Measurements from ENCODE around the gene USF2. TPM values are rescaled to one million over a fixed set of nuclear protein-coding genes. Genes with fewer than 3 reads are reported as not detected.
"Not testable (repeated sequence)": the region's sequence is repeated elsewhere in the genome, so short reads cannot be mapped to it uniquely, and the experiment has no call there.

Gene USF2, protein sequence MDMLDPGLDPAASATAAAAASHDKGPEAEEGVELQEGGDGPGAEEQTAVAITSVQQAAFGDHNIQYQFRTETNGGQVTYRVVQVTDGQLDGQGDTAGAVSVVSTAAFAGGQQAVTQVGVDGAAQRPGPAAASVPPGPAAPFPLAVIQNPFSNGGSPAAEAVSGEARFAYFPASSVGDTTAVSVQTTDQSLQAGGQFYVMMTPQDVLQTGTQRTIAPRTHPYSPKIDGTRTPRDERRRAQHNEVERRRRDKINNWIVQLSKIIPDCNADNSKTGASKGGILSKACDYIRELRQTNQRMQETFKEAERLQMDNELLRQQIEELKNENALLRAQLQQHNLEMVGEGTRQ
- 135 and 142 TPM in 2 replicates for total RNA-seq

DNA sequence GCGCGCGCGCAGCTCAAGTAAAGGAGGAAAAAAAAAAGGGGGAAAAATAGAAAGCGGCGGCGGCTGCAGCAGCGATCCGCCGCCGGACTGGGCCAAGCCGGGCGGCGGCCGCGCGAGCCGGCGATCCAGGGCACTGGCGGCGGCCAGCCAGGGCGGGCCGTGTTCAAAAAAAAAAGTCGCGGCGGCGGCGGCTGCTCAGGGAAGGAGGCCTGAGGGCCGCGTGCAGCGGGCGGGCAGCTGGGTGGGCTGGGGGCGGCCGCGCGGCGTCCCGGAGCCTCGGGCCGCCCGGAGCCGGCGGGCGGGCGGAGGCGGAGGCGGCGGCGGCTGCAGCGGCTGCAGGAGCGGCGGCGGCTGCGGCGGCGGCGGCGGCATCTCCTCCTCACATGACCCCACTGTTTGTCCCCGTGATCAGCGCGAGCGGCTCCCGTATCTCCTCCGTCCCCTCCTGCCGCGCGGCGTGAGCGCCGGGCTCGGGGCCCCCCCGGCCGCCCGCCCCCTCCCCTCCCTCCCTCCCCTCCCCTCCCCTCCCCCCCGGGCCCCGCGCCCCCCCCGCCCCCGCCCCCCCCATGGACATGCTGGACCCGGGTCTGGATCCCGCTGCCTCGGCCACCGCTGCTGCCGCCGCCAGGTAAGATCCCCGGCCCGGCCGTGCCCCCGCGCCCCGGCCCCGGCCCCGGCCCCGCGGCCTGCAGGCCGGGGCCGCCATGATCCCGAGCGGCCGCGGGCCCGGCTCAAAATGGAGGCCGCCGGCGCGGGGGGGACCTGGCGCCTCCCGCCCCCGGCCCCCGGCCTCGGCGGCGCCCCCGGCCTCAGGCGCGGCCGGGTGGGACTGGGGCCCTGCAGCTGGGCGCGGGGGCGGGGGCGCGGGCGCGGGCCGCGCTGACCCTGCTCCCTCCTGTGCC lies at the start of gene USF2:
Gene USF2, plus strand, starts transcription at position 427 of the 902 bp plus-strand sequence. Its CDS starts 140 bp downstream, at position 567.
- Mint-ChIP-seq H3K27me3 (ENCODE audit: low read depth) (no peaks in the 10 kb centered on the region), H3K4me1 (ENCODE audit: low read depth) (peaks cover 12% of the 10 kb centered on the region), H3K4me3 (ENCODE audit: low read depth) (peak within 1 kb of the TSS; percentile 93), H3K27ac (peak within 1 kb of the TSS; percentile 91), H3K9me3 (no peaks in the 10 kb centered on the region), H3K36me3 (ENCODE audit: low read depth) (peaks cover 50% of the 10 kb centered on the region)
- intact Hi-C loops (cut with micrococcal nuclease), result loop anchor here (2.0 to 5.0 kb wide), 5 partner anchors 61 to 449 kb away; partner anchors contain the start of genes FFAR1, FXYD5, FXYD7 and KMT2B
- peak; percentile 60 for DNase-seq (ENCODE audit: low spot score)

DNA sequence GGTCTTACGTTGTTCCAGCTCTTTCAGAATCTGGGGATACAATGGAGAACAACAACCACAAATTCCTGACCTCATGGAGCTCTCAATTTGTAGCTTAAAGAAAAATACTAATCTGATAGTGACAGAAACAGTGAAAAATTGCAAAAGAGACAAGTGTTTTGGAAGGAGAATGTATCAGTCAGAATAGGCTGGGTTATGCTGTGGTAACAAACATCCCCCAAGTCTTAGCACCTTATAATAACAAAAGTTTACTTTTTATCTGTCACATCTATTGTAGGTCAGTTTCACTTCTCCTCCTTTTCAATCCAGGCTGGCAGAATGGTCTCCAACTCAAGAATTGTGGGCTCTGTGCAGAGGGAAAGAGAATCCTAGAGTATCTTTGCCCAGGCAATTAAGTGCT lies 49.8 kb upstream of the USF2 start:
- H3K4me3 Mint-ChIP-seq (ENCODE audit: low read depth), result no peak overlapping the region
- no peaks in the 10 kb centered on the region for H3K27me3 Mint-ChIP-seq (ENCODE audit: low read depth)
- peaks cover 4% of the 10 kb centered on the region for H3K36me3 Mint-ChIP-seq (ENCODE audit: low read depth)
- H3K9me3 Mint-ChIP-seq, result peaks cover 9% of the 10 kb centered on the region
- intact Hi-C loops (cut with micrococcal nuclease), result no loop called here
- H3K4me1 Mint-ChIP-seq (ENCODE audit: low read depth), result peaks cover 12% of the 10 kb centered on the region
- no peak for DNase-seq (ENCODE audit: low spot score)
- no peak overlapping the region for H3K27ac Mint-ChIP-seq

DNA sequence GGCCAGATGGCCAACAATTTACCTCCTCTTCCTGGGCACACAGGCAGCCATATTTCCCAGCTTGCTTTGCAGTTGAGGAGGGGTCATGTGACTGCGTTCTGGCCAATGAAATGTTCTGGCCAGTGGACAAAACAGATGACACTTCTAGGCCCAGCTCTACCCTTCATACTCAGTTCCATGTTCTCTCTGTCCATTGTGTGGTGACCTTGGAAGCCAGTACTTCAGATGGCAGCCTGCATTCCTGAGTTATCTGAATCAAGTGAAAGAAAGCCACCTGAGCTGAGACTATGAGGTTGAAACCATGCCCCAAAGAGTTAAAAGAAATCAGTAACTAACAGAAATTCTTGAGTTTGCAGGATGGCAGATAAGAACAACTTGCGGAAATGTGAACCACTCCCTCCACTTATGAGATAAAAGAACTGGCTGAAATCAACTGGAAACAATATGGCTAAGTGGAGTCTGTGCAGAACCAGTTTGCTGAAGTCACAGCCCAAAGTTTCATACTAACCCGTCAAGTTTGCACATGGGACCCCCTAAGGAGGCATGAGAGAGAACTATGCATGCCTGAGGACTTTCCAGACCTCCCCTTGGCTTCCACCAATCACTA lies 48.3 kb upstream of the USF2 start:
- Mint-ChIP-seq H3K36me3 (ENCODE audit: low read depth) (peaks cover 4% of the 10 kb centered on the region), H3K4me1 (ENCODE audit: low read depth) (peaks cover 3% of the 10 kb centered on the region), H3K9me3 (peaks cover 9% of the 10 kb centered on the region), H3K4me3 (ENCODE audit: low read depth) (no peak overlapping the region), H3K27me3 (ENCODE audit: low read depth) (no peaks in the 10 kb centered on the region), H3K27ac (no peak overlapping the region)
- DNase-seq (ENCODE audit: low spot score), result no peak
- intact Hi-C loops (cut with micrococcal nuclease), result no loop called here

DNA sequence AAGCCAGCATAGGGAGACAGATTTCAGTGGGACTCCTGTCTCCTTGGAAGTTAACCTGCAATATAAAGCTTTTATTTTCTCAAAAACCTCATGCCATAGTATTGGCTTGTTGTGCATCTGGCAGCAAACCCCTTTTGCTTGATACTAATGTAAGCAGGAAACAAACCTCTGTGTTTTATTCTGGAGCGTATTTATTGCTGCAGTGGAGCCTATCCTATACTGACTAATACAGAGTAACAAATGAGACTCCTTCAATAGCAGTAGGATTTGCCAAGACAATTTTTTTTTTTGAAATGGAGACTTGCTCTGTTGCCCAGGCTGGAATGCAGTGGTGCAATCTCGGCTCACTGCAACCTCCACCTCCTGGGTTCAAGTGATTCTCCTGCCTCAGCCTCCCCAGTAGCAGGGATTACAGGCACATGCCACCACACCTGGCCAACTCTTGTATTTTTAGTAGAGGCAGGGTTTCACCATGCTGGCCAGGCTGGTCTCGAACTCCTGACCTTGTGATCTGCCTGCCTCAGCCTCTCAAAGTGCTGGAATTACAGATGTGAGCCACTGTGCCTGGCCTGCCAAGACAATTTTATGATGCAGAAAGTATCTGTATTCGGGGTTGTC lies 47.7 kb upstream of the USF2 start:
- DNase-seq (ENCODE audit: low spot score); intact Hi-C loops (cut with micrococcal nuclease); H3K27me3 Mint-ChIP-seq (ENCODE audit: low read depth); H3K36me3 Mint-ChIP-seq (ENCODE audit: low read depth); H3K9me3 Mint-ChIP-seq; H3K4me3 Mint-ChIP-seq (ENCODE audit: low read depth); H3K4me1 Mint-ChIP-seq (ENCODE audit: low read depth); H3K27ac Mint-ChIP-seq: not testable (repeated sequence)

DNA sequence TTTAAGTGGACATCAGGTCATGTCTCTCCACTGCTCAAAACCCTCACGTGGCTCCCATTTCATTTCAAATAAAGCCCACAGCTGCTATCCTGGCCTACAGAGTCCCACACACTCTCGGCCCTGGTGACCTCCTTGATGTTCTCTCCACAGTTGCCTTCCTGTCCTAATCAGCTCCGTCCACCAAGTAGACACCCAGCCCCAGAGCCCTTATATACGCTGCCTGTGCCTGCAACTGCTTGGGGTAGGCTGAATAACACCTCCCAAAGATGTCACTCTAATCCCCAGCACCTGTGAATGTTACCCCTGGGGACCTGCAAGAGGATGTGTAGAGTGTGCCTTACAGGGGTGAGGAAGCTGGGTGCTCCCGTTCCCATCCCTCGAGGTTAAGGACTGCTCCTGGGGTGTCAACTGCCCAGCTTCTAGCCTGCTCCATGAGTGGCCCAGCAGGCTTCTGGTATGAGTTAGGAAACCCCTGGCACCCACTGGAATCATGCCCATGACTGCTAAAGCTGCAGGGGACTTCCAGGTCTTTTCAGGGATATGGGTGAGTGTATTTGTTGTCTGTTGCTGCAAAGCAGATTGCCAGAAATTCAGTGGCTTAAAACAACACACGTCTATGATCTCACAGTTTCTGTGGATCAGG lies 46.3 kb upstream of the USF2 start:
- DNase-seq (ENCODE audit: low spot score), result no peak
- Mint-ChIP-seq H3K27me3 (ENCODE audit: low read depth) (no peaks in the 10 kb centered on the region), H3K9me3 (peaks cover 9% of the 10 kb centered on the region), H3K4me3 (ENCODE audit: low read depth) (no peak overlapping the region), H3K36me3 (ENCODE audit: low read depth) (peaks cover 4% of the 10 kb centered on the region), H3K4me1 (ENCODE audit: low read depth) (peaks cover 2% of the 10 kb centered on the region), H3K27ac (no peak overlapping the region)
- intact Hi-C loops (cut with micrococcal nuclease), result no loop called here

DNA sequence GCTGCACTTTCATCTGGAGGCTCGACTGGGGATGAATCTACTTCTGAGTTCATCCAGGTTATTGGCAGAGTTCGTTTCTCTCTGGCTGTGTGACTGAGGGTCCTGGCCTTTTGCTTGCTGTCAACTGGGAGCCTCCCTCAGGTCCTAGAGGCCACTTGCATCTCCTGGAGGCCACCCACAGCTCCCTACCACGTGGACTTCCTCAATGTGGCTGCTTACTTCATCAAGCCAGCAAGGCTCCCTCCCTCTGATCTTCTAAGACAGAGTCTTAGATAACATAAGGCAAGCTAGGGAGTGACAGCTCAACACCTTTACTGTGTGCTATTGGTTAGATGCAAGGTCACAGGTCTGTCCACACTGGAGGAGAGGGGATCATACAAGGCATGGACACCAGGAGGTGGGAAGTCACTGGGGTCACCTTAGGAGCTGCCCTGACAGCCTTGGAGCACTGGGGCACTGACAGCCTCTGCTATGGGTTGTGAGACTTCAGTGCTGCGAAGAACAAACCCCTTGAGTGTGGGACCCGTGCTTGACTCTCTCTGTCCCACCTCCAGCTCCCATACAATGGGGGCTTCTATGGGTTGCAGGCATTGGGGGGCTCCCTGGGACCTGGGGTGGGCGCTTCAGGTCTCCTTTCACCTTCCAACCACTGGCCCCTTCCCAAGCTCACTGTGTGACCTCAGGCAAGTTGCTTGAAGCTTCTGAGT lies 45.5 kb upstream of the USF2 start:
- peaks cover 4% of the 10 kb centered on the region for H3K36me3 Mint-ChIP-seq (ENCODE audit: low read depth)
- no peak overlapping the region for H3K4me3 Mint-ChIP-seq (ENCODE audit: low read depth)
- H3K9me3 Mint-ChIP-seq, result peaks cover 9% of the 10 kb centered on the region
- H3K27me3 Mint-ChIP-seq (ENCODE audit: low read depth), result no peaks in the 10 kb centered on the region
- H3K27ac Mint-ChIP-seq, result no peak overlapping the region
- peaks cover 2% of the 10 kb centered on the region for H3K4me1 Mint-ChIP-seq (ENCODE audit: low read depth)
- DNase-seq (ENCODE audit: low spot score), result no peak
- intact Hi-C loops (cut with micrococcal nuclease), result no loop called here

DNA sequence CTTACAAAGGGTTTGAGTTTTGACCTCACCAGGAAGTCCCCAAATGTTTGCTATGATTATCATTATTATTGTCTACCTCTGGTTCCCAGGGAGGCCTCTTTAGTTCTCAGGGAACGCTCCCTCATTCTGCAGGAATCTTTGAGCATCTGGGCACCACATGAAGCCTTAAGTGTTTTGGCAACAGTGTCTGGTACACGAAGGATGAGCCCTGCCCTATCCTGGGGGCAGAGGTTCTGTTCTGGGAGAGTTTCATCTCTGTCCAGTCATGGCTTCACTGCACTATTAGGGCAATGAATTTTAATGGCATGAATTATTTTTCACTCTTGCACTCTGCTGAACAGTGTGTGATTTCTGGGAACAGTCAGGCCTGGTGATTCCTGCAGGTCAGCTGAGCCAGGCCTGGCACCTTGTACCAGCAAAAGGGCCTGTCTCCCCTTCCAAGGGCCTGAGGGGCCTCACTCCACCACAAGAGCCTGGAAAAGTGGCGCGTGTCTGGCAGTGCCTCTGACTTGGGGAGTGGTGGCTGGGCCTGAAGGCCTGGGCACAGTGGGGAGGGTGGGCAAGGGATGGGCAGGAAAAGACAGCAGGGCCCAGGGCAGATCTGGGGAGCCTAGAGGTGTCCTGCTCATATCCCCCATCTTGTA lies 44.8 kb upstream of the USF2 start:
- DNase-seq (ENCODE audit: low spot score), result no peak
- Mint-ChIP-seq H3K9me3 (peaks cover 7% of the 10 kb centered on the region), H3K4me3 (ENCODE audit: low read depth) (no peak overlapping the region), H3K36me3 (ENCODE audit: low read depth) (peaks cover 4% of the 10 kb centered on the region), H3K27ac (no peak overlapping the region), H3K27me3 (ENCODE audit: low read depth) (no peaks in the 10 kb centered on the region), H3K4me1 (ENCODE audit: low read depth) (peaks cover 2% of the 10 kb centered on the region)
- intact Hi-C loops (cut with micrococcal nuclease), result no loop called here

DNA sequence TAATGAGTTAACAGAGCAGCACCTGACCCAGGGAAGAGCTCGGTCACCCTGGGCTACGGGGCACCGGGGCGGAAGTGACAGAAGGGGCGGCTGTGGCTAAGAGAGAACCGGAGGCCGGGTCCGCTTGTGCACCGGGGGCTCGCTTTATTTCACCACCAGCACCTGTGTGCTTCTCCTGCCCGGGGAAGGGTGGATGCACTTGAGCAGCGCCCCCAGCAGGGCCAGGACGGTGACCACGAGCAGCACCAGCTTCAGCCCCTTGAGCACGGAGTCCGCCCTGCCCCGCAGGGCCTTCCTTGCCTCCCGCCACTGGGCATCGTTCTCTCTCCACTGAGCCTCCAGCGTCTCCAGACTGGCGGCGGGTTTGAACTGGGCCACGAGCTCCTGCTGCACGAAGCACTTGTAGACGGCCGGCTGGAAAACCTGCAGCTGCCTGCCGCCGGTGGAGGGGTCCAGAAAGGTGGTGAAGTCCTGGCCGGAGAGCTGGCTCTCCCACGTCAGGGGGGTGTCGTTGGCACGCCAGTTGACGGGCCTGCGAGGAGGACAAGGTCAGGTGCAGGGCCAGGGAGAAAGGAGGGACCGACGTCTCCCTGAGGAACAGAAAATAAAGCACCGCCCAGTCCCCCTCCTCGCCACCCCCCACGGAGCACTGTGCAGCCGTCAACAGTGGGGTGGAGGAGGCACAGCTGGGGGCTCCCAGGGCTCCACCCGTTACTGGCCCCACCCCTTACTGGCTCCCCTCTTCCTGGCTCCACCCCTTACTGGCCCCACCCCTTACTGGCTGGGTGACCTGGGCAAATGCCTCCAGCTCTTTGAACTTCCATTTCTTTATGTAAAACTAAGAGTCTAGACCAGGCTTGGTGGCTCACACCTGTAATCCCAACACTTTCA lies 43.8 kb upstream of the USF2 start:
- no peaks in the 10 kb centered on the region for H3K27me3 Mint-ChIP-seq (ENCODE audit: low read depth)
- intact Hi-C loops (cut with micrococcal nuclease), result no loop called here
- H3K36me3 Mint-ChIP-seq (ENCODE audit: low read depth), result no peaks in the 10 kb centered on the region
- no peak for DNase-seq (ENCODE audit: low spot score)
- peaks cover 2% of the 10 kb centered on the region for H3K4me1 Mint-ChIP-seq (ENCODE audit: low read depth)
- H3K4me3 Mint-ChIP-seq (ENCODE audit: low read depth), result no peak overlapping the region
- no peak overlapping the region for H3K27ac Mint-ChIP-seq
- no peaks in the 10 kb centered on the region for H3K9me3 Mint-ChIP-seq

DNA sequence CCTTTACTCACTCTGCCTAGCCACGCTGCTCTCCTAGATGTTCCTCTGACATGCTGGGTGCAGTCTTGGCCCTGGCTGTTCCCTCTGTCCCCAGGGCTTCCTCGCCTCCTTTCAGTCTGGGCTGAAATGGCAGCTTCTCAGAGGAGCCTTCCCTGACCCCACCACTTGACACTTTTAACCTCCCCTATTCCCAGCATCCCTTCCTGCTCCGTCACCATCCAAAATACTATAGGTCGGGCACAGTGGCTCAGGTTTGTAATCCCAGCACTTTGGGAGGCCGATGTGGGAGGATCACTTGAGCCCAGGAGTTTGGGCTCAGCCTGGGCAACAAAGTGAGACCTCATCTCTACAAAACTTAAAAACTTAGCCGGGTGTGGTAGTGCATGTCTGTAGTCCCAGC lies 42.8 kb upstream of the USF2 start:
- intact Hi-C loops (cut with micrococcal nuclease), result no loop called here
- Mint-ChIP-seq H3K27ac (no peak overlapping the region), H3K9me3 (no peaks in the 10 kb centered on the region), H3K27me3 (ENCODE audit: low read depth) (no peaks in the 10 kb centered on the region), H3K4me3 (ENCODE audit: low read depth) (no peak overlapping the region), H3K4me1 (ENCODE audit: low read depth) (peaks cover 2% of the 10 kb centered on the region), H3K36me3 (ENCODE audit: low read depth) (no peaks in the 10 kb centered on the region)
- DNase-seq (ENCODE audit: low spot score), result no peak

DNA sequence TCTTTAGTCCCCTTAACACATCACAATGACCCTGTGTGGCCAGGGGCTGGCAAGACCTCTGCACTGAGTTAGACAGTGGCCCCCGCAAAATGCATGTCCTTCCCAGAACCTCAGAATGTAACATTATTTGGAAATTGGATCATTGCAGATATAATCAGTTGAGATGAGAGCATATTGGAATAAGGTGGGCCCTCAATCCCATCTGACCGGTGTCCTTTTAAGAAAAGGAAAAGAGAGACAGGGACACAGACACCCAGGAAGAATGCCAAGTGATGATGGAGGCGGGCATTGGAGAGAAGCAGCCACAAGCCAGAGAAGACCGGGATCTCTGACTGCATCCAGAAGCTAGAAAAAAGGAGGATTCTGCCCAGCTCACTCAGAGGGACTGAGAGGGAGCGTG lies 42.0 kb upstream of the USF2 start:
- intact Hi-C loops (cut with micrococcal nuclease), result no loop called here
- Mint-ChIP-seq H3K27me3 (ENCODE audit: low read depth) (no peaks in the 10 kb centered on the region), H3K27ac (no peak overlapping the region), H3K9me3 (no peaks in the 10 kb centered on the region), H3K36me3 (ENCODE audit: low read depth) (no peaks in the 10 kb centered on the region), H3K4me3 (ENCODE audit: low read depth) (no peak overlapping the region), H3K4me1 (ENCODE audit: low read depth) (peaks cover 2% of the 10 kb centered on the region)
- DNase-seq (ENCODE audit: low spot score), result no peak
